Jurkat, Clone E6-1 (cell line): Measurements from ENCODE around the gene NRSN2.
A peak's percentile ranks its signal among the peaks of the same experiment; 100 is the strongest.
"Not testable (repeated sequence)": the region's sequence is repeated elsewhere in the genome, so short reads cannot be mapped to it uniquely, and the experiment has no call there.

Experiments
- DNase-seq: peaks from one replicate; pipeline ENCODE4 v3.0.0-alpha.2; 2011; ENCODE audit warnings: low read depth, low spot score
- H3K4me3 ChIP-seq: 2 replicates; pipeline ENCODE4 v1.5.1; 2011; ENCODE audit warnings: mild to moderate bottlenecking, low read length, control low read depth, moderate library complexity

NRSN2 gene

GRCh38 chr20:370151-370600 is 23.3 kb downstream of the NRSN2 start:
- no peak overlapping the region for H3K4me3 ChIP-seq
- no peak for DNase-seq

- H3K4me3 ChIP-seq = no peak overlapping the region
- no peak for DNase-seq
These were observed 24.3 kb downstream of the NRSN2 start for GRCh38 chr20:370977-371754.

DNA sequence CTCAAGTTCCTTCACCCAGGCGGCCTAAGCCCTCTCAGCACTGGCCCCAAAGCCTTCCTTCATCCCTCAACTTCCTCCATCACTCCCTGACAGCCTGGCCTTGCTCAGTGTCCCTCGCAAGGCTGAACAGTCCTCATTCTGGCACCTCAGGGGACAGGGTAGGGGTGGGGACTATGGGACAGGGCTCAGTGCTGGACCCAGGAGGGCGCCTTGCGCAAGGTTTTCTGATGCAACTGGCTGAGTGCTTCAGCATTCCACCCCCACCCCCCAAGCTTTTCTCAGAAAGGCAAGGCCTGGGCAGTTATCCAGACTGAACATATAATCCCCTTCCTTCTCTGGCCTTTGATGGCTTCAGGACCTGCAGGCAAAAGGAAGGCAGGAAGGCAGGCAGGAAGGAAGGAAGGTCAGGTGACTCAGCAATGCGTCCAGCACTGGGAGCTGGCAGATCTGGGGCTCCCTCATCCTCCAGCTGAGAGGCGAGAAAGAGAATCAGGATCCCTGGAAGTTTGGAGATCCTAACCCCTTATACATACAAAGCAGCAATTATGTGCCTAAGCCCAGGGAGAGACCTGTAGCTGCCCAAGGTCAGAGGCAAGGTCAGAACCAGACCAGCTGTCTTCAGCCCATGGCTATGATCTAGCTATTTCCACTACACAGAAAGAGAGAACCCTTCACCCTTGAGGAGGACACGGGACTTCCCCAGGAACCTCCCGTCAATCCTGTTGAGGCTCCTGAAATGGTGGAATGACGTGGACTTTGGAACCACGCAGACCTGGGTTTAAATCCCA is 25.0 kb downstream of the NRSN2 start:
- DNase-seq = no peak
- no peak overlapping the region for H3K4me3 ChIP-seq

GRCh38 chr20:372543-373082 is 25.7 kb downstream of the NRSN2 start:
- DNase-seq, H3K4me3 ChIP-seq: not testable (repeated sequence)

DNA sequence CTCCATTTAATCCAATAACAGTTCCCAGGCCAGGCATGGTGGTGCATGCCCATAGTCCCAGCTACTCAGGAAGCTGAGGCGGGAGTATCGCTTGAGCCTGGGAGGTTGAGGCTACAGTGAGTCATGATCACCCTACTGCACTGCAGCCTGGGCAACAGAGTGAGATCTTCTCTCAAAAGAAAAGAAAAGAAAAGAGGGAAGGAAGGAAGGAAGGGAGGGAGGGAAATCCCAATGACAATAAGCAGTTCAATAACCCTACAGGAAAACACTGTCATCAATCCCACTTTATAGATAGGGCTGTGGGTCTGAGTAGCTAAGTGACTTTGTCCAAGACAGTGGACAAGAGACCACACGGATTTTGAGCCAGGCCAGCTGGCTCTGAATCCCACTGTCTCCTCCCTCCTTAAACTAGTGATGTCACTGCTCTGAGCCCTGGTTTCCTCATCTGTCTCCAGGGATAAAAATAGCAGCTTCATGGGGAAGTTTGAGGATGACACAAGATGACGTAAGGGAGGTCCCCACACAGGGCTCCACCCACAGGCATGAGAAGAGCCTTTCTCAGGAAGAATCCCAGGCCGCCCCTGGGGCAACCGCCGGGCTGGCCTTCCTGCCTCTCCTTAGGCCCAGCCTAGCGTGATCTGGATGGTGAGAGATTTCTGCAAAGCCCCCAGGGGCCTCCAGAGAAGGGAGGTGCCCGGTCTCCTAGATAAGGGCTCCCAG is 26.4 kb downstream of the NRSN2 start:
- no peak overlapping the region for H3K4me3 ChIP-seq

GRCh38 chr20:375265-375889 is 28.5 kb downstream of the NRSN2 start:
- no peak overlapping the region for H3K4me3 ChIP-seq
- no peak for DNase-seq

More for the DNA sequence above, 26.4 kb downstream of the NRSN2 start:
- DNase-seq = no peak

GRCh38 chr20:376089-376488 is 29.2 kb downstream of the NRSN2 start:
- no peak for DNase-seq
- H3K4me3 ChIP-seq = no peak overlapping the region

DNA sequence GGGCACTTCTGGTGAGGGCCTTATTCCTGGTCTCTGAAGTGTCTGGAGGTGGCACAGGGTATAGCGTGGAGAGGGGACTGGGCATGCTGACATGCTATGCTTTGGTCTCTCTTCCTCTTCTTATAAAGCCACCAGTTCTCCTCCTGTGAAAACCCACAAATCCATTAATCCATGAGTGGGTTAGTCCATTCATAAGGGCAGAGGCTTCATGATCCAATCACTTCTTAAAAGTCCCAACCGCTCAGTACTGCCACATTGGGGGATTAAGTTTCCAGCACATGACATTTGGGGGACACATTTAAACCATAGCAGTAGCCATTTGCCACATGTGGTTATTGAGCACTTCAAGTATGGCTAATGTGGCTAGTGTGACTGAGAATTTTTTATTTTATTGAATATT is 29.8 kb downstream of the NRSN2 start:
- DNase-seq = no peak
- no peak overlapping the region for H3K4me3 ChIP-seq

GRCh38 chr20:377578-377977 is 30.7 kb downstream of the NRSN2 start:
- DNase-seq, H3K4me3 ChIP-seq: not testable (repeated sequence)

DNA sequence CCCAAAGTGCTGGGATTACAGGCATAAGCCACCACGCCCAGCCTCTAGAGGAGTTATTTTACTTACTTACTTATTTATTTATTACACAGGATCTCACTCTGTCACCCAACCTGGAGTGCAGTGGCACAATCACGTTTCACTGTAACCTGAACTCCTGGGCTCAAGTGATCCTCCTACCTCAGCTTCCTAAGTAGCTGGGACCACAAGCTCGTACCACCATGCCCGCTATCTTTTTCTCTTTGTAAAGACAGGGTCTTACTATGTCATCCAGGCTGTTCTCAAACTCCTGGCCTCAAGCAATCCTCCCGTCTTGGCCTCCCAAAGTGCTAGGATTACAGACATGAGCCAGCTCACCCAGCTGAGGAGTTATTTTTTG is 32.0 kb downstream of the NRSN2 start:
- no peak overlapping the region for H3K4me3 ChIP-seq
- no peak for DNase-seq

DNA sequence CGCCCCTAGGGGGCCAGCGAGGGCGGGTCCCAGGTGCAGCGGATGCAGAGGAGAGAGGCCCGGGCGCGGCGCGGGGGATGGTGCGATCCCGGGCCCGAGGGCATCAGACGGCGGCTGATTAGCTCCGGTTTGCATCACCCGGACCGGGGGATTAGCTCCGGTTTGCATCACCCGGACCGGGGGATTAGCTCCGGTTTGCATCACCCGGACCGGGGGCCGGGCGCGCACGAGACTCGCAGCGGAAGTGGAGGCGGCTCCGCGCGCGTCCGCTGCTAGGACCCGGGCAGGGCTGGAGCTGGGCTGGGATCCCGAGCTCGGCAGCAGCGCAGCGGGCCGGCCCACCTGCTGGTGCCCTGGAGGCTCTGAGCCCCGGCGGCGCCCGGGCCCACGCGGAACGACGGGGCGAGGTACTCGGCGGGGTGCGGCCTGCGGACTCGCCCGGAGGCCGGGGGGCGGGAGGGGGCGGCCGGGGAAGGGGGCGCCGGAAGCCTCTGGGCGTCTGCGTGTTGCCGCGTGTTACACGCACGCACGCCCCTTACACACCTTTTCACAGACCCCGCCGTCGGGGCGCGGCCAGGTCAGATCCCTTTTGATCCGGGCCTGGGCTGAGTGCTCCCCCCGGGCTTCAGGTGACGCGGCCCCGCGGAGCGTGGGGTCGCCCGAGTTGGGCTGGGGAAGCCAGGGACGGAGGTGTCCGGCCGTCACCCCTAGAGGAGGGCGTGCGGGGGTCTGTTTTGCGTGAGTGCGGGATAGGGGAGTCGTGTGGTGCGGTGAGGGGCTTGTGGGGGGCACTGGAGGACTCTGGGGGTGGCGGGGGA is 34.1 kb downstream of the NRSN2 start:
- DNase-seq = no peak

DNA sequence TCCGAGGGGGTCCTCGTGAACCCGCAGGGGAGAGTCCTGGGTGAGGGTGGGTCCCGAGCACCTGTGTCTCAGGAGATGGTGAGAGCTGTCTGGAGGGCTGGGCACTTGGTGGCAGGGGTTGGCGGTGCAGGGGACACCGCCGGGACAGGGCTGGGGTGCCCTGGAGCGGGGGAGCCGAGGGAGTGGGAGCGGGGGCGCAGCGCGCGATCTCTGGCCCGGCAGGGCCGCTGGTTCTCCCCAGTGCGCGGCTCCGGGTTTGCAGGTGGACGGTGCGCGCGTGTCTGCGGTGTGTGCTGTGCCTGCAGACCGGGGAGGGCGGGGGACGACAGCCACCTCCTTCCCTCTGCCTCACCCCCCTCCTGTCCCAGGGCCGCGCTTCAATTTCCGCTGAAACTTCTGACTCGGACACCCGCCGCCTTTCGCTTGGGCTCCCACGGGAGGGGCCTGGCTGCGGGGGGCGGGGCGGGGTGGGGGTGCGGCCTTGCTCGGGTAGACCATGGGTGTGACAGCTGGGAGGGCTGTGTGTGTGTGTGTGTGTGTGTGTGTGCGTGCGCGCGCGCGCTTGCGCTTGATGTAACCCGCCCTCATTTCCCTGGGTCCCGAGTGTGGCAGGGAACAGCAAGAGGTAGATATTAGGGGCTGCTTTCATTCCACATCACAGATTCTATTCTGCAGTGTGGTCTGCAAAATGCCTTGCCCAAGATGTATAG is 34.8 kb downstream of the NRSN2 start:
- H3K4me3 ChIP-seq = peak overlapping the region; percentile 75
- DNase-seq = peak; percentile 66

More for the DNA sequence above, 34.1 kb downstream of the NRSN2 start:
- peak overlapping the region; percentile 75 for H3K4me3 ChIP-seq

DNA sequence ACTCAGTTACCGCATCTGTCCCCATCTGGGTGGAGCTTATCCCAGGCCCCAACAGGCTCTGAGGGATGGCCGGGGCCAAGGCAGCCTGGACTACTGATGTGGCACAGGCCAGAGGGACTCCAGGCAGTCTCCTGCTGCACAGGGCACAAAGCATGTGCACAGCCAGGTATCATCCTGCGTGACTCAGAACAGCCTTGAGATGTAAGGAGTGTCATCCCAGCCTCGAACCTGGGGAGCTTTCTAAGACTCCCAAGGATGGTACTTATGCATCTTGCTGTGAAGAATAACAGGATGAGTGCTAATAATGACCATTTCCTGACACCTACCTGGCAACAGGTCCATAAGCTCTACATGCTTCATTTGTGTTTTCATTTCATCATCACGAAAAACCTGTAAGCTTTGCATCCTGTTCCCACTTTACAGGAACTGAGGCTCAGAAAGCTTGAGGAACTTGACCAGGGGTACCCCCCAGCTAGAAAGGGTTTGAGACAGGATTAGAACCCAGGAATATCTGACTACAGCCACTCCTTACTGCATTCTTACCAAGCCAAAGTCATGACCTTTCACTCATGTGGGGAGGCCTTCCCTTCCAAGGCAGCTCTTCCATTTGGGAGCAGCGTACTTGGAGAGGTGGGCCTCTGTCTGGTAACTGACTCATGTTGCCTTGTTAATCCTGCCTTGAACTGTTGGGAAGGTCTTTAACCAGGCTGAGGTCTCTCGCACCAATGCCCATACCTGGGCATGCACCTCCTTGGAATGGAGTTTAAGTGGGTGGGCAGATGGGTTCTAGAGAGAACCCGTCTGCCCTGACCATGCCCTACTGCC is 35.6 kb downstream of the NRSN2 start:
- peak overlapping the region; percentile 75 for H3K4me3 ChIP-seq
- no peak for DNase-seq

DNA sequence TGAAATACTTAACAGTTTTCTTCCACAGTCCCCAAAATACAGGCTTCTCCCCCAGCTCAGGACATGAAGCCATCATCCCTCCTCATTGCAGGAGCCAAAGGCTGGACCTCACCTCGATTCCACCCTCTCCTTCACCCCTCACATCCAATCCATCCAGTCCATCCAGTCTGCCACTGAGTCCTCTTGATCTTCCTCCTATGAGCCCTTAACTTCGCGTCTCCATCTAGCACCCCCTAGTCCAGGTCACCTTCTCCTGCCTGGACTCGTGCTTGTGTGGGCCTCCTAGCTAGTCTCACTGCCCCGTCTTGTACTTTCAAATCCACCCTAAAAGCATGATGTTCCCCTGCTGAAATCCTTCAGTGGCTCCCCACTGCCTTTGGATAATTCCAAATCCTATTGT is 37.0 kb downstream of the NRSN2 start:
- DNase-seq = no peak
- no peak overlapping the region for H3K4me3 ChIP-seq

DNA sequence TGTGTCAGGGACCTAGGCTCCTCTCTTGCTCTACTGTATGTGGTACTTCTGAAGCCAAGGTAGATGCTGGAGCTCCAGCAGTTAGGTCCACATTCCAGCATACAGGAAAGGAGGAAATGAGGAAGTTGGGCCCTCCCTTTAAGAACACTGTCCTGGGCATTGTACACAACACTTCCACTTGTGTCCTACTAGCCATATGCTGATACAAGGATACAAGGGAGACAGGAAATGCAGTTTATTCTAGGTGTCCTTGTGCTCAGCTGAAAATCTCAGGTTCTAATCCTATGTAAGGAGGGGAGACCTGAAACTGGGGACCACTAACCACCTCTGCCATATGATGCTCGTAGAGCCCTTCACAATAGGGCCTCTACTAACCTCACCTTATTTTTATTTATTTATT is 37.8 kb downstream of the NRSN2 start:
- DNase-seq = no peak

GRCh38 chr20:385448-385847 is 38.5 kb downstream of the NRSN2 start:
- DNase-seq = no peak
- no peak overlapping the region for H3K4me3 ChIP-seq

More for the DNA sequence above, 37.8 kb downstream of the NRSN2 start:
- H3K4me3 ChIP-seq = no peak overlapping the region

DNA sequence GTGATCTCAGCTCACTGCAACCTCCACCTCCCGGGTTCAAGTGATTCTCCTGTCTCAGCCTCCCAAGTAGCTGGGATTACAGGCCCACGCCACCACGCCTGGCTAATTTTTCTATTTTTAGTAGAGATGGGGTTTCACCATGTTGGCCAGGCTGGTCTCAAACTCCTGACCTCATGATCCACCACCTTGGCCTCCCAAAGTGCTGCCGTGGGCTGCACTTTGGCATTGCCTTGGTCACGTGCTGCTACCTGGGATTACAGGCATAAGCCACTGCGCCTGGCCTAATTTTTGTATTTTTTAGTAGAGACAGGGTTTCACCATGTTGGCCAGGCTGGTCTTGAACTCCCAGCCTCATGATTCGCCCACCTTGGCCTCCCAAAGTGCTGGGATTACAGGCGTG is 39.7 kb downstream of the NRSN2 start:
- H3K4me3 ChIP-seq, DNase-seq: not testable (repeated sequence)
